Neural progenitor cell (in vitro differentiated cells): ENCODE results near the gene ITPRIPL2.

Source experiments
- EZH2phosphoT487 ChIP-seq: fragments of 200-600 bp; sonication (generic); IDR thresholded peaks from 2 replicates; pipeline ENCODE4 v1.6.1; 2017; ENCODE audit warnings: antibody characterized with exemption
- TF ChIP-seq, protein P1 (sequence below): fragments of 200-600 bp; sonication (generic); IDR thresholded peaks from 2 replicates; pipeline ENCODE4 v1.5.1; 2017; ENCODE audit warnings: antibody characterized with exemption, mild to moderate bottlenecking

- TF ChIP-seq, protein P1, sequence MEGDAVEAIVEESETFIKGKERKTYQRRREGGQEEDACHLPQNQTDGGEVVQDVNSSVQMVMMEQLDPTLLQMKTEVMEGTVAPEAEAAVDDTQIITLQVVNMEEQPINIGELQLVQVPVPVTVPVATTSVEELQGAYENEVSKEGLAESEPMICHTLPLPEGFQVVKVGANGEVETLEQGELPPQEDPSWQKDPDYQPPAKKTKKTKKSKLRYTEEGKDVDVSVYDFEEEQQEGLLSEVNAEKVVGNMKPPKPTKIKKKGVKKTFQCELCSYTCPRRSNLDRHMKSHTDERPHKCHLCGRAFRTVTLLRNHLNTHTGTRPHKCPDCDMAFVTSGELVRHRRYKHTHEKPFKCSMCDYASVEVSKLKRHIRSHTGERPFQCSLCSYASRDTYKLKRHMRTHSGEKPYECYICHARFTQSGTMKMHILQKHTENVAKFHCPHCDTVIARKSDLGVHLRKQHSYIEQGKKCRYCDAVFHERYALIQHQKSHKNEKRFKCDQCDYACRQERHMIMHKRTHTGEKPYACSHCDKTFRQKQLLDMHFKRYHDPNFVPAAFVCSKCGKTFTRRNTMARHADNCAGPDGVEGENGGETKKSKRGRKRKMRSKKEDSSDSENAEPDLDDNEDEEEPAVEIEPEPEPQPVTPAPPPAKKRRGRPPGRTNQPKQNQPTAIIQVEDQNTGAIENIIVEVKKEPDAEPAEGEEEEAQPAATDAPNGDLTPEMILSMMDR, result no peak
- TF ChIP-seq EZH2phosphoT487, result no peak
Measured at GRCh38 chr16:19067349-19068236, 46.2 kb upstream of the ITPRIPL2 start, which contains the start of gene COQ7.
